PC-3 (cell line): ENCODE results near the gene RGS2. TPM values are rescaled to one million over a fixed set of nuclear protein-coding genes. Genes with fewer than 3 reads are reported as not detected.

Source experiments
- ATAC-seq: fragments of 200-7000 bp; cut with Tn5 transposase; 2 replicates; pipeline ENCODE4 v1.9.1; 2020; ENCODE audit warnings: mild to moderate bottlenecking, moderate library complexity
- BruUV-seq: library from RNA; stranded (reverse); fragments of 400-500 nt; replicated peaks from 2 replicates; lab custom pipeline; 2021; lab: Mats Ljungman, UMichigan
- CTCF ChIA-PET: fragments of 300-600 bp; sonication (Branson Sonifier 250); formaldehyde crosslinking; loops from one replicate; lab custom pipeline; 2022; ENCODE audit warnings: antibody characterized with exemption; lab: Charles Lee
- POLR2A ChIA-PET: fragments of 300-600 bp; sonication (Branson Sonifier 250); formaldehyde crosslinking; loops from one replicate; lab custom pipeline; 2022; ENCODE audit warnings: antibody characterized with exemption; ENCODE audit not compliant: unreplicated experiment; lab: Charles Lee
- DNase-seq: peaks from one replicate; pipeline ENCODE4 v3.0.0-alpha.2; 2015
- H2AFZ ChIP-seq: fragments of 300-600 bp; sonication (generic); 2 replicates; pipeline ENCODE4 v1.6.0; 2016; ENCODE audit warnings: antibody characterized with exemption, low read length
- H3F3A ChIP-seq: fragments of 300-600 bp; sonication (generic); one replicate; pipeline ENCODE4 v1.6.0; 2017; ENCODE audit warnings: antibody characterized with exemption, low read length, control low read depth, mild to moderate bottlenecking; ENCODE audit not compliant: unreplicated experiment
- H3K27ac ChIP-seq: fragments of 300-600 bp; sonication (generic); 2 replicates; pipeline ENCODE4 v1.5.1; 2016; ENCODE audit warnings: mild to moderate bottlenecking, low read length
- H3K27me3 ChIP-seq: fragments of 300-600 bp; sonication (generic); 2 replicates; pipeline ENCODE4 v1.6.1; 2016; ENCODE audit warnings: low read length, mixed read lengths
- H3K36me3 ChIP-seq: fragments of 300-600 bp; sonication (generic); 2 replicates; pipeline ENCODE4 v1.6.1; 2016; ENCODE audit warnings: low read depth, mixed run types, low read length, mixed read lengths
- H3K4me1 ChIP-seq: fragments of 300-600 bp; sonication (generic); 2 replicates; pipeline ENCODE4 v1.5.1; 2016; ENCODE audit warnings: low read length; ENCODE audit not compliant: insufficient read depth
- H3K4me2 ChIP-seq: fragments of 300-600 bp; sonication (generic); 2 replicates; pipeline ENCODE4 v1.6.0; 2016; ENCODE audit warnings: low read length
- H3K4me3 ChIP-seq: fragments of 300-600 bp; sonication (generic); 2 replicates; pipeline ENCODE4 v1.5.1; 2016; ENCODE audit warnings: mild to moderate bottlenecking, low read length, mixed read lengths
- H3K79me2 ChIP-seq: fragments of 300-600 bp; sonication (generic); 2 replicates; pipeline ENCODE4 v1.6.1; 2017; ENCODE audit warnings: low read length, mixed read lengths
- H3K9ac ChIP-seq: fragments of 300-600 bp; sonication (generic); 2 replicates; pipeline ENCODE4 v1.6.0; 2016; ENCODE audit warnings: mild to moderate bottlenecking, low read length
- H3K9me2 ChIP-seq: fragments of 300-600 bp; sonication (generic); replicated peaks from 2 replicates; pipeline ENCODE4 v1.6.1; 2016; ENCODE audit warnings: mixed run types, low read length, mixed read lengths
- H3K9me3 ChIP-seq: fragments of 300-600 bp; sonication (generic); 2 replicates; pipeline ENCODE4 v1.6.1; 2016; ENCODE audit warnings: low read length, mixed read lengths
- H4K20me1 ChIP-seq: fragments of 300-600 bp; sonication (generic); 2 replicates; pipeline ENCODE4 v1.6.1; 2016; ENCODE audit warnings: low read length, mixed read lengths
- CTCF ChIP-seq: fragments of 300-600 bp; sonication (generic); conservative IDR thresholded peaks from 2 replicates; pipeline ENCODE4 v1.5.1; 2017; ENCODE audit warnings: antibody characterized with exemption, low read depth, mild to moderate bottlenecking, low read length
- EZH2 ChIP-seq: fragments of 300-600 bp; sonication (generic); IDR thresholded peaks from one replicate; pipeline ENCODE4 v1.6.1; 2017; ENCODE audit warnings: antibody characterized with exemption, mild to moderate bottlenecking, low read length; ENCODE audit not compliant: unreplicated experiment
- EZH2phosphoT487 ChIP-seq: fragments of 300-600 bp; sonication (generic); IDR thresholded peaks from 2 replicates; pipeline ENCODE4 v1.6.1; 2018; ENCODE audit warnings: mild to moderate bottlenecking, antibody characterized with exemption, low read length, borderline replicate concordance
- intact Hi-C: fragments of 100-400 bp; cut with micrococcal nuclease; formaldehyde crosslinking; loops from 2 replicates; pipeline ENCODE4 v1.9.0; 2023
- total RNA-seq: library from RNA; depleted of rRNA; stranded (reverse); fragments of >200 nt; gene quantifications from 2 replicates; pipeline ENCODE4 v1.2.3, GENCODE V29; 2014

Gene RGS2
- total RNA-seq, 1 experiment from 2014 or later, result 163 TPM

- no TSS peak for BruUV-seq
- H3K9ac ChIP-seq, result no peak overlapping the region
- H4K20me1 ChIP-seq, result no peaks in the 10 kb centered on the region
- H3F3A ChIP-seq, result no peaks in the 10 kb centered on the region
- peak overlapping the region; percentile 64 for H2AFZ ChIP-seq
- TF ChIP-seq EZH2 (no peak), EZH2phosphoT487 (no peak)
- no peaks in the 10 kb centered on the region for H3K9me3 ChIP-seq
- peak overlapping the region; percentile 60 for H3K4me2 ChIP-seq
- ChIA-PET CTCF (interaction anchor here (0.6 kb wide), 1 partner anchor 311 kb away, joined by 3 read pairs; no protein-coding TSS in a partner anchor), POLR2A (no interaction called here)
- peak overlapping the region; percentile 40; the same call in 1 of the 2 replicates for H3K27ac ChIP-seq
- H3K9me2 ChIP-seq, result no peaks in the 10 kb centered on the region
- no peaks in the 10 kb centered on the region for H3K27me3 ChIP-seq
- H3K4me3 ChIP-seq, result peak overlapping the region; percentile 31; the same call in 1 of the 2 replicates
- intact Hi-C loops, result no loop called here
- H3K36me3 ChIP-seq, result no peaks in the 10 kb centered on the region
- peak; percentile 64 for DNase-seq
- H3K79me2 ChIP-seq, result no peaks in the 10 kb centered on the region
- no peaks in the 10 kb centered on the region for H3K4me1 ChIP-seq
- ATAC-seq, result peak; percentile 93
Measured at GRCh38 chr1:192787914-192788585, 20.8 kb upstream of the RGS2 start.

DNA sequence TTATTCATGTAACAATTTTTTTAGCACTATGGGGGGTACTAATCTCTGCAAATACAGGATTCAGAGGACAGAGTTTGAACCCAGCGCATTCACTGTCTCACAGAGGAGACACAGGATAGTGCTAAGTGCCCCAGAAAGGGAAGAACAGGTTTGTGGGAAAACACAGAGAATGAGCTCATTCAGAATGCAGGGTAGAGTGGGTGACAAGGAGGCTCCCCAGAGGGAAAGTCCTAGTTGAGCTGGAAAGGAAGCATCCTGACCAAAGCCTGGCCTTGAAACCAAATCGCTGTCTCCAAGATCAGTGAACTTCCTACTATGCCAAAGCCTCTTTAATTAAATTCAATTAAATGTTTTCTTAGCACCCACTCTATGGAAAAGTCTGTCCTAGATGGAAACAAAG, 19.0 kb upstream of the RGS2 start:
- Histone ChIP-seq H3F3A (no peaks in the 10 kb centered on the region), H3K4me1 (no peaks in the 10 kb centered on the region), H3K9ac (no peak overlapping the region), H2AFZ (no peak overlapping the region), H3K36me3 (no peaks in the 10 kb centered on the region), H3K79me2 (no peaks in the 10 kb centered on the region), H3K27ac (no peak overlapping the region), H3K4me3 (no peak overlapping the region), H3K9me3 (no peaks in the 10 kb centered on the region), H3K4me2 (no peak overlapping the region), H3K9me2 (no peaks in the 10 kb centered on the region), H4K20me1 (no peaks in the 10 kb centered on the region), H3K27me3 (no peaks in the 10 kb centered on the region)
- no TSS peak for BruUV-seq
- ATAC-seq (no peak), DNase-seq (no peak)
- intact Hi-C loops, result no loop called here
- ChIA-PET POLR2A (no interaction called here), CTCF (no interaction called here)
- TF ChIP-seq EZH2phosphoT487, result no peak
- TF ChIP-seq CTCF, result no peak
- TF ChIP-seq EZH2, result no peak

DNA sequence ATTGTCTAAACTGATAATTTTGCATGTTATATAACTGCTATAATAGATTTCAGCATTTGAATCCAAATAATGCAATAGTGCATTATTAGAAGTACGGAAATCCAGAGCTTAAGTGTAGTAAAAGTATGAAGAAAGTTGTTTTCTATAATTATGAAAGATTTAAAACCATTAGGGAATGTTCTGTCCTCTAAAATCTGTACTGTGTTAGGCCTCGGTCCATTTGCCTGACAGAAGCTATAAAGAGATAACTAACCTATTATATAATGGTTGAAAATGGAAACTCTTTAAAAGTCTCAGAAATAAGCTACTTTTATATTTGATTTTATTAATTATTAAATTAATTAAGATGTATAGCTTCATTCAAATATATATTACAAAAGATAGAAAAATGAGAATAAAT, 16.2 kb upstream of the RGS2 start:
- Histone ChIP-seq H3K27me3 (no peaks in the 10 kb centered on the region), H3K36me3 (no peaks in the 10 kb centered on the region), H2AFZ (no peak overlapping the region), H3K79me2 (no peaks in the 10 kb centered on the region), H3K27ac (no peak overlapping the region), H3K4me2 (no peak overlapping the region), H3F3A (no peaks in the 10 kb centered on the region), H3K4me3 (no peak overlapping the region), H4K20me1 (no peaks in the 10 kb centered on the region), H3K9me2 (no peaks in the 10 kb centered on the region), H3K4me1 (no peaks in the 10 kb centered on the region), H3K9me3 (no peaks in the 10 kb centered on the region), H3K9ac (no peak overlapping the region)
- ChIA-PET CTCF (no interaction called here), POLR2A (interaction anchor here (0.6 kb wide), 1 partner anchor 13 kb away, joined by 9 read pairs; no protein-coding TSS in a partner anchor)
- DNase-seq, result no peak
- TF ChIP-seq EZH2phosphoT487 (no peak), EZH2 (no peak), CTCF (no peak)
- intact Hi-C loops, result no loop called here
- no TSS peak for BruUV-seq
- no peak for ATAC-seq
